Smooth muscle cell (in vitro differentiated cells): ENCODE results near the gene ACBD3. TPM values are rescaled to one million over a fixed set of nuclear protein-coding genes. Genes with fewer than 3 reads are reported as not detected.

Experiments used
- DNase-seq: peaks from one replicate; lab custom pipeline; 2025; ENCODE audit not compliant: unreplicated experiment; lab: John Stamatoyannopoulos, UW
- H2AFZ ChIP-seq: fragments of 200-600 bp; sonication (generic); 2 replicates; pipeline ENCODE4 v1.6.0; 2016; ENCODE audit warnings: antibody characterized with exemption, low read depth, mild to moderate bottlenecking
- H3F3A ChIP-seq: fragments of 200-600 bp; sonication (generic); 2 replicates; pipeline ENCODE4 v1.6.0; 2017; ENCODE audit warnings: antibody characterized with exemption, low read depth
- H3K27ac ChIP-seq: fragments of 200-600 bp; sonication (generic); 2 replicates; pipeline ENCODE4 v1.5.1; 2016; ENCODE audit warnings: low read depth, mild to moderate bottlenecking
- H3K27me3 ChIP-seq: fragments of 200-600 bp; sonication (generic); 2 replicates; pipeline ENCODE4 v1.6.1; 2016; ENCODE audit warnings: low read depth, mild to moderate bottlenecking
- H3K36me3 ChIP-seq: fragments of 200-600 bp; sonication (generic); 2 replicates; pipeline ENCODE4 v1.5.1; 2016; ENCODE audit warnings: low read depth
- H3K4me1 ChIP-seq: fragments of 200-600 bp; sonication (generic); 2 replicates; pipeline ENCODE4 v1.5.1; 2016; ENCODE audit warnings: low read depth
- H3K4me2 ChIP-seq: fragments of 200-600 bp; sonication (generic); 2 replicates; pipeline ENCODE4 v1.6.0; 2016; ENCODE audit warnings: mild to moderate bottlenecking
- H3K4me3 ChIP-seq: fragments of 200-600 bp; sonication (generic); 2 replicates; pipeline ENCODE4 v1.5.1; 2016; ENCODE audit warnings: mild to moderate bottlenecking
- H3K79me2 ChIP-seq: fragments of 200-600 bp; sonication (generic); 2 replicates; pipeline ENCODE4 v1.6.0; 2016; ENCODE audit warnings: low read depth, mild to moderate bottlenecking
- H3K9ac ChIP-seq: fragments of 200-600 bp; sonication (generic); 2 replicates; pipeline ENCODE4 v1.6.0; 2016; ENCODE audit warnings: low read depth
- H3K9me3 ChIP-seq: fragments of 200-600 bp; sonication (generic); replicated peaks from 2 replicates; pipeline ENCODE4 v1.5.1; 2016; ENCODE audit warnings: low read depth
- H4K20me1 ChIP-seq: fragments of 200-600 bp; sonication (generic); 2 replicates; pipeline ENCODE4 v1.6.0; 2016; ENCODE audit warnings: low read depth
- CTCF ChIP-seq: fragments of 200-600 bp; sonication (generic); IDR thresholded peaks from 2 replicates; pipeline ENCODE4 v1.5.1; 2017; ENCODE audit warnings: borderline replicate concordance, mild to moderate bottlenecking, antibody characterized with exemption; ENCODE audit not compliant: insufficient read depth, poor library complexity, severe bottlenecking
- WGBS: methylation state at CpG from one replicate; pipeline ENCODE4 v1.1.7; 2016; ENCODE audit warnings: low lambda C conversion rate; 5-methylcytosine and 5-hydroxymethylcytosine counted together
- polyA plus RNA-seq: library from polyadenylated mRNA; unstranded; fragments of >200 nt; fragmentation: Nextera tagmentation; extraction: Ambion mirVana; gene quantifications from 2 replicates; pipeline ENCODE4 v1.2.1, GENCODE V29; 2016
- total RNA-seq: library from RNA; depleted of rRNA; stranded (reverse); fragments of >200 nt; gene quantifications from 2 replicates; pipeline ENCODE4 v1.2.3, GENCODE V29; 2014

Gene ACBD3
- total and polyA plus RNA-seq, 2 experiments from 2014 or later = 82.0 to 118 TPM

GRCh38 chr1:226135059-226135651 lies 51.4 kb downstream of the ACBD3 start:
- WGBS = 85% methylated on average over 21 of the region's 21 CpGs
- no peak overlapping the region for H3K4me2 ChIP-seq

GRCh38 chr1:226134170-226135058 lies 52.1 kb downstream of the ACBD3 start:
- Histone ChIP-seq H3K27ac (no peak overlapping the region), H4K20me1 (no peaks in the 10 kb centered on the region), H3K27me3 (no peaks in the 10 kb centered on the region), H3K79me2 (no peaks in the 10 kb centered on the region), H3K36me3 (no peaks in the 10 kb centered on the region), H3K4me3 (no peak overlapping the region), H3K9me3 (no peaks in the 10 kb centered on the region), H3K4me2 (no peak overlapping the region), H3K9ac (no peak overlapping the region), H3F3A (no peaks in the 10 kb centered on the region), H2AFZ (no peak overlapping the region), H3K4me1 (no peaks in the 10 kb centered on the region)
- TF ChIP-seq CTCF = no peak
- WGBS = 83% methylated on average over 16 of the region's 16 CpGs
- DNase-seq = no peak

More at GRCh38 chr1:226135059-226135651, 51.4 kb downstream of the ACBD3 start:
- Histone ChIP-seq H3K4me3 (no peak overlapping the region), H4K20me1 (no peaks in the 10 kb centered on the region), H3K27ac (no peak overlapping the region), H3K9me3 (no peaks in the 10 kb centered on the region), H3K79me2 (no peaks in the 10 kb centered on the region), H3F3A (no peaks in the 10 kb centered on the region), H3K27me3 (no peaks in the 10 kb centered on the region), H3K36me3 (no peaks in the 10 kb centered on the region), H3K9ac (no peak overlapping the region), H2AFZ (no peak overlapping the region), H3K4me1 (no peaks in the 10 kb centered on the region)
- DNase-seq = no peak
- no peak for TF ChIP-seq CTCF

- H3K4me3 ChIP-seq = no peak overlapping the region
Observed at GRCh38 chr1:226133504-226134123, 52.9 kb downstream of the ACBD3 start.

More at GRCh38 chr1:226133504-226134123, 52.9 kb downstream of the ACBD3 start:
- no peak for DNase-seq
- no peak for TF ChIP-seq CTCF
- Histone ChIP-seq H2AFZ (no peak overlapping the region), H3K4me2 (no peak overlapping the region), H3K9ac (no peak overlapping the region), H3K4me1 (no peaks in the 10 kb centered on the region), H3K9me3 (no peaks in the 10 kb centered on the region), H3K27ac (peak overlapping the region; percentile 15), H3F3A (no peaks in the 10 kb centered on the region), H3K36me3 (no peaks in the 10 kb centered on the region), H4K20me1 (no peaks in the 10 kb centered on the region), H3K27me3 (no peaks in the 10 kb centered on the region), H3K79me2 (no peaks in the 10 kb centered on the region)
- WGBS = 94% methylated on average over 6 of the region's 6 CpGs
